ENCODE data around the gene C9orf78.

Gene C9orf78

DNA sequence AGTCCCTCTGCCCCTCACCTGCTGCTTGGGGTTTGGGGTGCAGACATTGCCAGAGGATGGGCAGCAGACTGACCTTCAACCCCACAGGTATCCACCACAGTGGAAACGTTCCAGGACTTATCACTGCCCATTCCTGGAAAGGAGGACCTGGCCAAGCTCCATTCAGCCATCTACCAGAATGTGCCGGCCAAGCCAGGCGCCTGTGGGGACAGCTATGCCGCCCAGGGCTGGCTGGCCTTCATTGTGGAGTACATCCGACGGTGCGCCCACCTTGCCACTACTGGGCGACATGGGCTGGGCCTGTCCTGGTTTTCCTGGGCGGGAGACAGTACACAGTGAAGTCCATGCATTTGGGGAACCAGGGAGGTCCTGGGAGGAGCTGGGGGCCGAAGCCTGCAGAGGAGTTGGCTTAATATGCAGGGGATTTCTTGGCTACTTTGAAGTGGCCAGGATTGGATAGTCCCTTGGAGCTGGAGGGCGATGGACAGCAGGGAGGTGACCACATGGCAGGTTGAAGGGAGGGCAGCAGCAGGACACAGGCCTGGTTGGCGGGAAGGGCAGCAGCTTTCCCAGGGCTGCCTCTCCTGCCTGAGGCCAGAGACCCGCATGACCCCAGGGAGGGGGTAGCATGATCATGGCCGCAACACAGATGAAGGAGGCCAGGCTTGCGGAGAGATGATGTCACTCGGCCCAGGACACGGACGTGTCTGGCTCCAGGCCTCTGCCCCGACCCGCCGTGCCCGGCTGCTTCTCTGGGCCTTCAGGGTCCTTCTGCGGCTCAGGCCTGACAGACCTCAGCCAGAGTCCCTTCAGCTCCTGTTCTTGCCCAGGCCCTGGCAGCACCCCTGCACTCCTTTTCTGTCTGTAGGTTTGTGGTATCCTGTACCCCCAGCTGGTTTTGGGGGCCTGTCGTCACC is 34.8 kb upstream of the C9orf78 start:
- TF ChIP-seq, protein P1, sequence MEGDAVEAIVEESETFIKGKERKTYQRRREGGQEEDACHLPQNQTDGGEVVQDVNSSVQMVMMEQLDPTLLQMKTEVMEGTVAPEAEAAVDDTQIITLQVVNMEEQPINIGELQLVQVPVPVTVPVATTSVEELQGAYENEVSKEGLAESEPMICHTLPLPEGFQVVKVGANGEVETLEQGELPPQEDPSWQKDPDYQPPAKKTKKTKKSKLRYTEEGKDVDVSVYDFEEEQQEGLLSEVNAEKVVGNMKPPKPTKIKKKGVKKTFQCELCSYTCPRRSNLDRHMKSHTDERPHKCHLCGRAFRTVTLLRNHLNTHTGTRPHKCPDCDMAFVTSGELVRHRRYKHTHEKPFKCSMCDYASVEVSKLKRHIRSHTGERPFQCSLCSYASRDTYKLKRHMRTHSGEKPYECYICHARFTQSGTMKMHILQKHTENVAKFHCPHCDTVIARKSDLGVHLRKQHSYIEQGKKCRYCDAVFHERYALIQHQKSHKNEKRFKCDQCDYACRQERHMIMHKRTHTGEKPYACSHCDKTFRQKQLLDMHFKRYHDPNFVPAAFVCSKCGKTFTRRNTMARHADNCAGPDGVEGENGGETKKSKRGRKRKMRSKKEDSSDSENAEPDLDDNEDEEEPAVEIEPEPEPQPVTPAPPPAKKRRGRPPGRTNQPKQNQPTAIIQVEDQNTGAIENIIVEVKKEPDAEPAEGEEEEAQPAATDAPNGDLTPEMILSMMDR (conservative IDR thresholded peaks at IDR 0.05): no peak
- no peak overlapping the region for H3K27ac ChIP-seq

DNA sequence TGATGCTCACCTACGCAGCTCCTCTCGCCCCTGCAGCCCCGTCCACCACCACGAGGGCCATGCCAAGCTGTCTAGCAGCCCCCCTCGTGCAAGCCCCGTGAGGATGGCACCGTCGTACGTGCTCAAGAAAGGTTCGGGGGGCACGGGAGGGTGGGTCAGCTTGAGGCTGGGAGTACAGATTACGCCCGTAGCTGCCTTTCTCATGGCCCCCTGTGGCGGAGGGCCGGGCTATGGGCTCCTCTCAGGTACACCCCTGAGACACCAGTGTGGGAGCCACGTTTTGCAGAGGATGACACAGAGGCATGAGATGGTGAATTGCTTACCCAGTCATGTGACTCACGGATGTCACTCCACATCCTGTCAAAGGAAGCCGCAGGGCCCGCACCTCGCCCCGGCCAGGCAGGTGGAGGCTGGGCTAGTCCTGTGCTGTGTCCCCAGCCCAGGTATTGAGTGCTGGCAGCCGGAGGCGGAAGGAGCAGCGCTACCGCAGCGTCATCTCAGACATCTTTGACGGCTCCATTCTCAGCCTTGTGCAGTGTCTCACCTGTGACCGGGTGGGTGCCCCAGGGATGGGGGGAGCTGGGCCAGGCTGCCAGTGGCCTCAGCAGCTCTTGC is 33.9 kb upstream of the C9orf78 start:
- H3K27ac ChIP-seq: no peak overlapping the region

DNA sequence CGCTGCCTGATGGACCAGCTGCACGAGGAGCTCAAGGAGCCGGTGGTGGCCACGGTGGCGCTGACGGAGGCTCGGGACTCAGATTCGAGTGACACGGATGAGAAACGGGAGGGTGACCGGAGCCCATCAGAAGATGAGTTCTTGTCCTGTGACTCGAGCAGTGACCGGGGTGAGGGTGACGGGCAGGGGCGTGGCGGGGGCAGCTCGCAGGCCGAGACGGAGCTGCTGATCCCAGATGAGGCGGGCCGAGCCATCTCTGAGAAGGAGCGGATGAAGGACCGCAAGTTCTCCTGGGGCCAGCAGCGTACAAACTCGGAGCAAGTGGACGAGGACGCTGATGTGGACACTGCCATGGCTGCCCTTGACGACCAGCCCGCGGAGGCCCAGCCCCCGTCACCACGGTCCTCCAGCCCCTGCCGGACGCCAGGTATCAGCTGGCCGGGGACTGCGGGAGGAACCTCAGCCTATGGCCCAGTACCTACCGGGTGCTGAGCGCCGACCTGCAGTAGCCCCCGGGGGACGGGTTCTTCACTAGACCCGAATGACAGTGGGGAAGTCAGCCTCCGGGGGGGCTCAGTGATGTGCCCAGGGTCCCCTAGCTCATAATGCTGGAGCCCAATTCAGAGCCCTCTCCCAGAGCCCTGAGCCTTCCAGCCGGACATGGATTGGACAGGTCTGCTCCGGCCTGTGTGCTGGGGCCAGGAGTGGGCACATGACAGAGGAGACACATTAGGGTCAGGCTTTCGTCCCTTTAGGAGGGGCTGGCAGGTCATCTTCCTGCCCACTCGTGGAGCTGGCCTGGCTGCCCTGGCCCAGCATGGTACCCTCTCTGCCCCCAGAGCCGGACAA is 33.2 kb upstream of the C9orf78 start:
- no peak overlapping the region for H3K27ac ChIP-seq
- TF ChIP-seq, protein P1 (conservative IDR thresholded peaks at IDR 0.05): no peak

More for the DNA sequence above, 33.9 kb upstream of the C9orf78 start:
- TF ChIP-seq, protein P1 (conservative IDR thresholded peaks at IDR 0.05): no peak

DNA sequence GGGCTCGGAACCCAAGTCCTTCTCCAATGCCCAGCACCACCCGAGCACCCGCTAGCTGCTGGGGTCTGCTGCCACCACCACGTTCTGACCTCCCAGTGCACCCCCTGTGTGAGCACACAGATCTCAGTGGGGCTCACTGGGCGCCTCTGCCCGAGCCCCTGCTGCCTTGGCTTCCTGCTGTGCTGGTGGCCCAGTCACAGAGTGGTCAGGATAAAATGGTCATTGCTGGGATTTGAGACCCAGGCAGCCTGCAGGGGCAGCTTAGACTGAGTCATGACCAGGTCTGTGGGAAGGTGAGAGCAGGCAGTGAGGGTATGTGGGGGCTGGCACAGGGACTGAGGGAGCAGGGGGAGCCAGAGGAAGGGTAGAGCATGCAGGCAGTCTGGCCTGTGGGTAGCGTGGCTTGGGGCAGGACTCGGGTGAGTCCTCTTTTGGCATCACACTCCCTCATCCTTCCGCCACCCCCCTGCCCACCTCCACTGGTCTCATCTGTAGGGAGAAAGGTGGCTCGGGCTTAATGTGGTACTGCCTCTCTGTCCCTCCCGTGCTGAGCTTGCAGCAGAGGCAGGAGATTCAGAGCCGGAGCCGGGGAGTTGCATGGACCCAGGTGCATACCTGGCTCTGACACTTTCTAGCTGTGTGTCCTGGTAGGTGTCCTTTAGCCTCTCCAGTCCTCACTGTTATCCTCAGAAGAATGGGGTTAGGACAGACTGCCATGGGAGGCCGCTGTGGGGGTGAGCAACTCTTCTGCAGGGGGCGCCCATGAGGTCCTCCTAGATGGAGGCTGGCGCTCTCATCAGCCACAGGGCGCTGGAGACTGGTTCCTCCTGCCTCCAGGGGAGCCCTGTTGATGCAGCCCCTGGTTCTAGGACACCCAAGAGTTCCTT is 32.3 kb upstream of the C9orf78 start:
- H3K27ac ChIP-seq: no peak overlapping the region

DNA sequence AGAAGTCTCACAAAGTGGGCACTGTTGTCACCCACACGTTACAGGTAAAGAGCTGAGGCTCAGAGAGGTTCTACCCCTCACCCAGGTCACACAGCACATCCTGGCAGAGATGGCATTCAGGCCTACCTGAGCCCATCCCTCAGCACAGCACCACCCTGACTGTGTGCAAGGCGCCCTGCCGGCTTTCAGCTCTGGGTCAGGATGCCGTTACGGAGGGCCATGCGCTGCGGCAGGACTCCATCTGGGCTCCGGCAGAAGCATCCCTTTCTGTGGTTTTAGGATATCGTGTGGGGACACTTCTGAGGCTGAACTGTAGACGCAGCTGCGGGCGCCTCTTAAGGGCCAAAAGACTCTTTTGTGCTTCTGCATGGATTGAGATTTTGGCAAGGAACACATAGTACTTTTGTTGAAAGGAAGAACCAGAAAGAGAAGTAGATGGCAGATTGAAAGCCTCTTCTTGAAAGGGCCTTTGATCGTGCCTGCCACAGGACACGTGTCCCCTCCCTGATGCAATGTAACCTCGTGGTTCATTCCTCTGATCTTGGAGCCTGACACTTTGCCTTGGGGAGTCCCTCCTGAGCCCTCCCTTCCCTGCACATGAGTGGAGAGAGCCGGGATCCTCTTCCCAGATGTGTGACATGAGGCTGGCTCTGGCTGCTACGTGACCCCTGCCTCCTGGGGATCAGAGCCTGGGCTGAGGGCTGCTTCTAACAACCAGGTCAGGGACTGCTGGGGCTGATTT is 31.5 kb upstream of the C9orf78 start:
- TF ChIP-seq, protein P1 (conservative IDR thresholded peaks at IDR 0.05): no peak
- H3K27ac ChIP-seq: no peak overlapping the region

More for the DNA sequence above, 32.3 kb upstream of the C9orf78 start:
- TF ChIP-seq, protein P1 (conservative IDR thresholded peaks at IDR 0.05): no peak

DNA sequence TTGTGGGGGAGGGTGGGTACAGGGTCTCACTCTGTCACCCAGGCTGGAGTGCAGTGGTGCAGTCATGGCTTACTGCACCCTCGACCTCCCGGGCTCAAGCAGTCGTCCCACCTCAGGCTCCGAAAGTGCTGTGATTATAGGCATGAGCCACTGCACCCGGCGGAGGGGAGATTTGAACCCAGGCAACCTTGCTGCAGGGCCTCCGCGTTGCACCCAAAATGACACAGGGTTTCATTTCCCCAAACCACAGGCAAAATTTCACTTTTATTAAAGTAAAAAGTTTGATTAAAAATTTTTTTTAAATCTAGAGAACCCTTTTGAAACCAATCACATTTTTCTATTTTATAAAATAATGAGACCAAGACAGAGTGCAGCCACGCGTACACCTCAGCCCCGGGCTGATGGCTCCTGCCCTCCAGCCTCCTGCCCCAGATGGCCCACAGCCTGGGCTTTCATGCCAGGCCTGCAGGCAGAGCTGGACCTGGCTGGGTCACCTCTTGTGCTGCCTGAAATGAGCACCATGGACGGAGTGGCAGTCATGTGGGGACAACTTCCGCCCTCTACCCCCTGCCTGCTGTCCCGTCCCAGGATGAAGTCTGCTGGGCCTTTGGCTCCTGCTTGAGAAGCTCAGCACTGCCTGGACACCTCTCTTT is 30.7 kb upstream of the C9orf78 start:
- TF ChIP-seq, protein P1 (conservative IDR thresholded peaks at IDR 0.05): no peak
- no peak overlapping the region for H3K27ac ChIP-seq

Measured in VCaP (cell line).